ENCODE results near the gene PHKA2. TPM values are rescaled to one million over a fixed set of nuclear protein-coding genes. Genes with fewer than 3 reads are reported as not detected.

PHKA2 gene
- total RNA-seq, 1 experiment from 2014 or later, result 34.4 TPM

DNA sequence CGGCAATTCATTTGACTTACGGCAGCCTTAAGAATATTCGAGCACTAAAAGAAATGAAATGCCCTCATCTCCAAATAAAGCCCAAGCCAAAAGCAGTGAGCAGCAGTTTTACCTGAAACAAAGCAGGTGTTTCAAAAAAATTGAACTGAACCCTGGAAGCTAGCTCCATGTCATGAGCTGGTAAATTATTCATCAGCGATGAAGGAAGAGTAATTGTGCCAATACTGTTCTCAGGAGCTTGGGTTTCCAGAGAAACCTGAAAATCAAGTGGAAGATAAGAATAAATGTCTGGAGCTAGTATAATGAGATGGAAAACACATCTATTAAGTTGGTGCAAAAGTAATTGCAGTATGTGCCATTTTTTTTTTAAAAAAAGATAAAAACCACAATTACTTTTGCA, 24.0 kb upstream of the PHKA2 start:
- POLR2A ChIA-PET (ENCODE audit: unreplicated experiment), result no interaction called here
- H3K4me2 ChIP-seq, result no peak overlapping the region
- no peak overlapping the region for H3K27ac ChIP-seq
- no peaks in the 10 kb centered on the region for H3K27me3 ChIP-seq (ENCODE audit: insufficient read depth, low read depth)
- no peaks in the 10 kb centered on the region for H3F3A ChIP-seq (ENCODE audit: insufficient read depth, low read depth)
- H3K4me1 ChIP-seq (replicated peaks; ENCODE audit: insufficient read depth), result no peaks in the 10 kb centered on the region
- H3K36me3 ChIP-seq (ENCODE audit: low read depth), result no peaks in the 10 kb centered on the region
- no peaks in the 10 kb centered on the region for H3K9me3 ChIP-seq (ENCODE audit: insufficient read depth, low read depth)
- CTCF ChIA-PET, result no interaction called here
- no peak for DNase-seq
- no peaks in the 10 kb centered on the region for H3K9me2 ChIP-seq (ENCODE audit: insufficient read depth)
- no peaks in the 10 kb centered on the region for H4K20me1 ChIP-seq (ENCODE audit: insufficient read depth)
- no peaks in the 10 kb centered on the region for H3K79me2 ChIP-seq (ENCODE audit: low read depth)
- no peak overlapping the region for H2AFZ ChIP-seq
- TF ChIP-seq, protein P1, sequence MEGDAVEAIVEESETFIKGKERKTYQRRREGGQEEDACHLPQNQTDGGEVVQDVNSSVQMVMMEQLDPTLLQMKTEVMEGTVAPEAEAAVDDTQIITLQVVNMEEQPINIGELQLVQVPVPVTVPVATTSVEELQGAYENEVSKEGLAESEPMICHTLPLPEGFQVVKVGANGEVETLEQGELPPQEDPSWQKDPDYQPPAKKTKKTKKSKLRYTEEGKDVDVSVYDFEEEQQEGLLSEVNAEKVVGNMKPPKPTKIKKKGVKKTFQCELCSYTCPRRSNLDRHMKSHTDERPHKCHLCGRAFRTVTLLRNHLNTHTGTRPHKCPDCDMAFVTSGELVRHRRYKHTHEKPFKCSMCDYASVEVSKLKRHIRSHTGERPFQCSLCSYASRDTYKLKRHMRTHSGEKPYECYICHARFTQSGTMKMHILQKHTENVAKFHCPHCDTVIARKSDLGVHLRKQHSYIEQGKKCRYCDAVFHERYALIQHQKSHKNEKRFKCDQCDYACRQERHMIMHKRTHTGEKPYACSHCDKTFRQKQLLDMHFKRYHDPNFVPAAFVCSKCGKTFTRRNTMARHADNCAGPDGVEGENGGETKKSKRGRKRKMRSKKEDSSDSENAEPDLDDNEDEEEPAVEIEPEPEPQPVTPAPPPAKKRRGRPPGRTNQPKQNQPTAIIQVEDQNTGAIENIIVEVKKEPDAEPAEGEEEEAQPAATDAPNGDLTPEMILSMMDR (conservative IDR thresholded peaks at IDR 0.05), result no peak
- no peak for TF ChIP-seq EZH2 (IDR thresholded peaks at IDR 0.05; ENCODE audit: low read depth)
- BruUV-seq (replicated peaks), result no TSS peak
- no peak overlapping the region for H3K4me3 ChIP-seq
- intact Hi-C loops (cut with micrococcal nuclease; ENCODE audit: unreplicated experiment), result no loop called here

DNA sequence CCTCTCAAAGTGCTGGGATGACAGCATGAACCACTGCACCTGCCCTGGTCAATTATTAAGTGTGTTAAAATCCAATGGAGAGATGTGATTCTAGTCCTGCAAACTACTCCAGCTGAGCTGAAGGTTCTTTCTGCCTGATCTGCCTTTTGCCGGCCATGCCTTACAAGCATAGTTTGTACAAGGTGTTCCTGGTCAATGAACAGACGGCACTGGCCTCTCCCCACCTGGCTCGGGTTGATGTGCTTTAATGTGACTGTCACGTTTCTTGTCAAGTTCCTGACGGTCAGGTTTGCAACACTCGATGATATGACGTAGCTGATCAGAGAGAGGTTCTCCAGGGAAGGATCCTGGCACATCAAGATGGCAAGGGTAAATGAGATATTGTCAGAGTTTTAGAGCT, 23.1 kb upstream of the PHKA2 start:
- intact Hi-C loops (cut with micrococcal nuclease; ENCODE audit: unreplicated experiment), result no loop called here
- no peak overlapping the region for H3K27ac ChIP-seq
- no TSS peak for BruUV-seq (replicated peaks)
- no peak for DNase-seq
- no peaks in the 10 kb centered on the region for H3K9me2 ChIP-seq (ENCODE audit: insufficient read depth)
- no peaks in the 10 kb centered on the region for H4K20me1 ChIP-seq (ENCODE audit: insufficient read depth)
- H3F3A ChIP-seq (ENCODE audit: insufficient read depth, low read depth), result no peaks in the 10 kb centered on the region
- H3K9me3 ChIP-seq (ENCODE audit: insufficient read depth, low read depth), result no peaks in the 10 kb centered on the region
- no peak overlapping the region for H3K4me3 ChIP-seq
- no peak for TF ChIP-seq EZH2 (IDR thresholded peaks at IDR 0.05; ENCODE audit: low read depth)
- H3K4me2 ChIP-seq, result no peak overlapping the region
- no peaks in the 10 kb centered on the region for H3K79me2 ChIP-seq (ENCODE audit: low read depth)
- no peaks in the 10 kb centered on the region for H3K27me3 ChIP-seq (ENCODE audit: insufficient read depth, low read depth)
- H3K36me3 ChIP-seq (ENCODE audit: low read depth), result no peaks in the 10 kb centered on the region
- CTCF ChIA-PET, result no interaction called here
- no peaks in the 10 kb centered on the region for H3K4me1 ChIP-seq (replicated peaks; ENCODE audit: insufficient read depth)
- no peak overlapping the region for H2AFZ ChIP-seq
- POLR2A ChIA-PET (ENCODE audit: unreplicated experiment), result no interaction called here

DNA sequence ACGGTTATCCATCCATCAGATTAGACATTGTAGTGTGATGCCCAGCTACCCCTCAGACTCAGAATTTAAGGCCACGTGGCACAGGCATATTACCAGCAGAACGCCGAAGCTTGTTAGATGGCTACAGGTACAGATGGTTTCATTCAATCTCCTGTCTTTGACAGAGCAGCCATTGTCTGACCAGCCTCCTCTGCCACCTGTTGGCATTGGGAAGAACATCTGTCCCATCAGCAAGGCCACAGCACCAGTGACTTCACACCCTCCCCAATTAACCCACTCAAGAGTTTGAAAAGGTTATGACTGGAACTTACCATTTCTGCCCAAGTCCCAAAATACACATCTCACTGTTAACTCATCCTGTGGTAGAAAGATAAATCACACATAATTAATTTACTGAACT, 22.0 kb upstream of the PHKA2 start:
- H2AFZ ChIP-seq, result no peak overlapping the region
- POLR2A ChIA-PET (ENCODE audit: unreplicated experiment), result no interaction called here

DNA sequence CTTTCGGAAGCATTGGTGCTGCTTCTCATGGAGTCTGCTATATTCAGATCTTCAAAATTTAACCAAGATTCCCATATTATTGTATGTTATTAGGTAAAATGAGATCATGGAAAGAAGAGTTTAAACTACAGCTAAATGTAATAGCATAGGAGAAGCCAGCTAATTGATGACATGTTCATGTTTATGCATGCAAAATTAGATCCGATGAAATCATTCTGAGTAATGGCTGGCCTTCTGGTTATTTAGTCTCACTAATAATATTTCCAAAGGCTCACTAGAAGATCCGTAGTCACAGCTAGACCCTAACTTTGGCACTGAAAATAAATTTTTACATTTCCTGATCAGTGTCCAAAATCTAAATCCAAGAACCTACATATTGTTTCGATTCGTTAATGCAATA, 19.8 kb upstream of the PHKA2 start:
- H3K4me2 ChIP-seq, result no peak overlapping the region
- H3F3A ChIP-seq (ENCODE audit: insufficient read depth, low read depth), result no peaks in the 10 kb centered on the region
- H3K36me3 ChIP-seq (ENCODE audit: low read depth), result no peaks in the 10 kb centered on the region
- H2AFZ ChIP-seq, result no peak overlapping the region
- DNase-seq, result no peak
- H3K9me2 ChIP-seq (ENCODE audit: insufficient read depth), result no peaks in the 10 kb centered on the region
- intact Hi-C loops (cut with micrococcal nuclease; ENCODE audit: unreplicated experiment), result no loop called here
- no peak overlapping the region for H3K27ac ChIP-seq
- H3K4me3 ChIP-seq, result no peak overlapping the region
- no peaks in the 10 kb centered on the region for H3K79me2 ChIP-seq (ENCODE audit: low read depth)
- H4K20me1 ChIP-seq (ENCODE audit: insufficient read depth), result no peaks in the 10 kb centered on the region
- ChIA-PET CTCF (no interaction called here), POLR2A (ENCODE audit: unreplicated experiment) (no interaction called here)
- no peaks in the 10 kb centered on the region for H3K4me1 ChIP-seq (replicated peaks; ENCODE audit: insufficient read depth)
- BruUV-seq (replicated peaks), result no TSS peak
- TF ChIP-seq, protein P1 (conservative IDR thresholded peaks at IDR 0.05), result no peak
- no peak for TF ChIP-seq EZH2 (IDR thresholded peaks at IDR 0.05; ENCODE audit: low read depth)
- H3K9me3 ChIP-seq (ENCODE audit: insufficient read depth, low read depth), result no peaks in the 10 kb centered on the region
- H3K27me3 ChIP-seq (ENCODE audit: insufficient read depth, low read depth), result no peaks in the 10 kb centered on the region

More for the DNA sequence above, 22.0 kb upstream of the PHKA2 start:
- H3K79me2 ChIP-seq (ENCODE audit: low read depth), result no peaks in the 10 kb centered on the region
- H3F3A ChIP-seq (ENCODE audit: insufficient read depth, low read depth), result no peaks in the 10 kb centered on the region
- H4K20me1 ChIP-seq (ENCODE audit: insufficient read depth), result no peaks in the 10 kb centered on the region
- no peaks in the 10 kb centered on the region for H3K27me3 ChIP-seq (ENCODE audit: insufficient read depth, low read depth)
- H3K4me2 ChIP-seq, result no peak overlapping the region
- BruUV-seq (replicated peaks), result no TSS peak
- intact Hi-C loops (cut with micrococcal nuclease; ENCODE audit: unreplicated experiment), result no loop called here
- DNase-seq, result peak in 1 of 2 experiments; percentile 43
- no peaks in the 10 kb centered on the region for H3K9me2 ChIP-seq (ENCODE audit: insufficient read depth)
- no peak overlapping the region for H3K4me3 ChIP-seq
- no peaks in the 10 kb centered on the region for H3K36me3 ChIP-seq (ENCODE audit: low read depth)
- H3K4me1 ChIP-seq (replicated peaks; ENCODE audit: insufficient read depth), result no peaks in the 10 kb centered on the region
- H3K27ac ChIP-seq, result no peak overlapping the region
- CTCF ChIA-PET, result no interaction called here
- no peak for TF ChIP-seq EZH2 (IDR thresholded peaks at IDR 0.05; ENCODE audit: low read depth)
- TF ChIP-seq, protein P1 (conservative IDR thresholded peaks at IDR 0.05), result peak; percentile 41; the same call in 1 of the 2 replicates
- no peaks in the 10 kb centered on the region for H3K9me3 ChIP-seq (ENCODE audit: insufficient read depth, low read depth)

All from PC-9 (cell line).